AG10803 (cell line): Measurements from ENCODE around the gene PRKAG3.

Experiments used
- DNase-seq: peaks from one replicate; pipeline ENCODE4 v3.0.0; 2010; ENCODE audit warnings: low read depth
- H3K4me3 ChIP-seq: 2 replicates; pipeline ENCODE4 v1.5.1; 2011; ENCODE audit warnings: mild to moderate bottlenecking, low read length, control low read depth
- CTCF ChIP-seq: conservative IDR thresholded peaks from 2 replicates; pipeline ENCODE4 v1.5.1; 2011; ENCODE audit warnings: mild to moderate bottlenecking, low read length, control low read depth, inconsistent platforms

The PRKAG3 gene

GRCh38 chr2:218813771-218814460 lies 17.7 kb downstream of the PRKAG3 start:
- TF ChIP-seq CTCF = no peak
- no peak for DNase-seq

GRCh38 chr2:218812861-218813260 lies 18.7 kb downstream of the PRKAG3 start:
- no peak overlapping the region for H3K4me3 ChIP-seq
- DNase-seq = no peak
- no peak for TF ChIP-seq CTCF

More at GRCh38 chr2:218813771-218814460, 17.7 kb downstream of the PRKAG3 start:
- H3K4me3 ChIP-seq = no peak overlapping the region

- no peak for DNase-seq
- H3K4me3 ChIP-seq = no peak overlapping the region
- no peak for TF ChIP-seq CTCF
These were observed 19.3 kb downstream of the PRKAG3 start for GRCh38 chr2:218812096-218812815.

GRCh38 chr2:218811382-218811781 lies 20.2 kb downstream of the PRKAG3 start:
- no peak for DNase-seq
- H3K4me3 ChIP-seq = no peak overlapping the region
- TF ChIP-seq CTCF = no peak

GRCh38 chr2:218810256-218810655 lies 21.3 kb downstream of the PRKAG3 start:
- DNase-seq = no peak

GRCh38 chr2:218809515-218809914 lies 22.1 kb downstream of the PRKAG3 start:
- no peak for TF ChIP-seq CTCF
- no peak for DNase-seq
- H3K4me3 ChIP-seq = no peak overlapping the region

More at GRCh38 chr2:218810256-218810655, 21.3 kb downstream of the PRKAG3 start:
- H3K4me3 ChIP-seq = no peak overlapping the region
- no peak for TF ChIP-seq CTCF

GRCh38 chr2:218807626-218808025 lies 24.0 kb downstream of the PRKAG3 start:
- DNase-seq = no peak
- no peak overlapping the region for H3K4me3 ChIP-seq
- no peak for TF ChIP-seq CTCF
